Gastrocnemius medialis (tissue), 4 donors: Measurements from ENCODE around the gene HINT3.

Source experiments
- CTCF ChIP-seq, 5 experiments: fragments of 450-650 bp in 3 of 5; fragments of 200-600 bp in 2 of 5; sonication (generic) in 2 of 5; IDR thresholded peaks in 4 of 5; conservative IDR thresholded peaks in 1 of 5; 1 replicate in 4 of 5; 2 replicates in 1 of 5; pipeline ENCODE4 v1.5.1; 2016 to 2019; ENCODE audit warnings: antibody characterized with exemption in 5 of 5, mild to moderate bottlenecking in 3 of 5, moderate library complexity in 3 of 5
- POLR2A ChIP-seq, 2 donors: fragments of 450-650 bp; IDR thresholded peaks; one replicate each; pipeline ENCODE4 v1.6.1; 2017; ENCODE audit warnings: antibody characterized with exemption in 2 of 2, mild to moderate bottlenecking in 2 of 2, moderate library complexity in 2 of 2

GRCh38 chr6:125932451-125932795 lies 24.1 kb upstream of the HINT3 start:
- TF ChIP-seq CTCF (IDR thresholded peaks at IDR 0.05 in 4 of 5, conservative IDR thresholded peaks at IDR 0.05 in 1 of 5) (no peak), POLR2A (IDR thresholded peaks at IDR 0.05) (no peak)
